Measurements from ENCODE around the gene SETBP1.

- TF ChIP-seq POLR2A (IDR thresholded peaks at IDR 0.05), result no peak
- no peak for TF ChIP-seq CTCF (IDR thresholded peaks at IDR 0.05)
- TF ChIP-seq EP300 (IDR thresholded peaks at IDR 0.05), result no peak
Observed at GRCh38 chr18:44805176-44805575, 124.5 kb downstream of the SETBP1 start.
